ENCODE data around the gene SCGB2A2. TPM values are rescaled to one million over a fixed set of nuclear protein-coding genes. Genes with fewer than 3 reads are reported as not detected.

Gene SCGB2A2
- total RNA-seq, 1 experiment from 2014 or later, result not detected

GRCh38 chr11:62267050-62267449 lies 2.9 kb upstream of the SCGB2A2 start:
- Mint-ChIP-seq H3K27ac (ENCODE audit: low read depth, unreplicated experiment) (no peak overlapping the region), H3K4me1 (ENCODE audit: insufficient read depth, unreplicated experiment) (peaks cover 5% of the 10 kb centered on the region), H3K36me3 (ENCODE audit: insufficient read depth, unreplicated experiment) (no peaks in the 10 kb centered on the region), H3K4me3 (ENCODE audit: unreplicated experiment) (no peak overlapping the region), H3K27me3 (ENCODE audit: insufficient read depth, unreplicated experiment) (peaks cover 36% of the 10 kb centered on the region), H3K9me3 (ENCODE audit: unreplicated experiment) (no peaks in the 10 kb centered on the region)
- ChIA-PET POLR2A (interaction anchor here (0.6 kb wide), 1 partner anchor 325 kb away, joined by 5 read pairs; no protein-coding TSS in a partner anchor), CTCF (interaction anchor here (0.6 to 1.0 kb wide), 3 partner anchors 114 to 293 kb away, joined by 3 read pairs; no protein-coding TSS in a partner anchor)
- TF ChIP-seq CTCF (IDR thresholded peaks at IDR 0.05; ENCODE audit: unreplicated experiment), result no peak
- intact Hi-C loops (cut with micrococcal nuclease), result no loop called here
- BruUV-seq (replicated peaks), result no TSS peak
- DNase-seq (ENCODE audit: unreplicated experiment), result no peak

- intact Hi-C loops (cut with micrococcal nuclease), result no loop called here
- DNase-seq (ENCODE audit: unreplicated experiment), result peak; percentile 6
- Mint-ChIP-seq H3K4me3 (ENCODE audit: unreplicated experiment) (no peak overlapping the region), H3K4me1 (ENCODE audit: insufficient read depth, unreplicated experiment) (peaks cover 5% of the 10 kb centered on the region), H3K27me3 (ENCODE audit: insufficient read depth, unreplicated experiment) (peaks cover 38% of the 10 kb centered on the region), H3K36me3 (ENCODE audit: insufficient read depth, unreplicated experiment) (no peaks in the 10 kb centered on the region), H3K27ac (ENCODE audit: low read depth, unreplicated experiment) (no peak overlapping the region), H3K9me3 (ENCODE audit: unreplicated experiment) (no peaks in the 10 kb centered on the region)
- no TSS peak for BruUV-seq (replicated peaks)
- TF ChIP-seq CTCF (IDR thresholded peaks at IDR 0.05; ENCODE audit: unreplicated experiment), result no peak
- ChIA-PET POLR2A (no interaction called here), CTCF (interaction anchor here (0.7 to 1.3 kb wide), 3 partner anchors 26 to 293 kb away, joined by 3 read pairs; partner anchors contain the start of gene SCGB1D2)
These were observed 2.4 kb upstream of the SCGB2A2 start for GRCh38 chr11:62267576-62267975.

- CTCF ChIA-PET, result interaction anchor here (1.1 kb wide), 1 partner anchor 24 kb away, joined by 4 read pairs; no protein-coding TSS in a partner anchor
- peaks cover 5% of the 10 kb centered on the region for H3K4me1 Mint-ChIP-seq (ENCODE audit: insufficient read depth, unreplicated experiment)
- H3K9me3 Mint-ChIP-seq (ENCODE audit: unreplicated experiment), result no peaks in the 10 kb centered on the region
- H3K27ac Mint-ChIP-seq (ENCODE audit: low read depth, unreplicated experiment), result no peak overlapping the region
- intact Hi-C loops (cut with micrococcal nuclease), result no loop called here
- no peak overlapping the region for H3K4me3 Mint-ChIP-seq (ENCODE audit: unreplicated experiment)
- no peaks in the 10 kb centered on the region for H3K36me3 Mint-ChIP-seq (ENCODE audit: insufficient read depth, unreplicated experiment)
- DNase-seq (ENCODE audit: unreplicated experiment), result no peak
- no peak for TF ChIP-seq CTCF (IDR thresholded peaks at IDR 0.05; ENCODE audit: unreplicated experiment)
- H3K27me3 Mint-ChIP-seq (ENCODE audit: insufficient read depth, unreplicated experiment), result peaks cover 28% of the 10 kb centered on the region
- POLR2A ChIA-PET, result no interaction called here
- BruUV-seq (replicated peaks), result no TSS peak
These were observed 3.3 kb downstream of the SCGB2A2 start for GRCh38 chr11:62273284-62273683.

GRCh38 chr11:62273789-62274275 lies 3.9 kb downstream of the SCGB2A2 start:
- DNase-seq (ENCODE audit: unreplicated experiment), result no peak
- ChIA-PET CTCF (no interaction called here), POLR2A (no interaction called here)
- no TSS peak for BruUV-seq (replicated peaks)
- H3K4me1 Mint-ChIP-seq (ENCODE audit: insufficient read depth, unreplicated experiment), result peaks cover 5% of the 10 kb centered on the region
- H3K36me3 Mint-ChIP-seq (ENCODE audit: insufficient read depth, unreplicated experiment), result no peaks in the 10 kb centered on the region
- intact Hi-C loops (cut with micrococcal nuclease), result no loop called here
- H3K27ac Mint-ChIP-seq (ENCODE audit: low read depth, unreplicated experiment), result no peak overlapping the region
- H3K27me3 Mint-ChIP-seq (ENCODE audit: insufficient read depth, unreplicated experiment), result peaks cover 22% of the 10 kb centered on the region
- no peak overlapping the region for H3K4me3 Mint-ChIP-seq (ENCODE audit: unreplicated experiment)
- no peaks in the 10 kb centered on the region for H3K9me3 Mint-ChIP-seq (ENCODE audit: unreplicated experiment)
- TF ChIP-seq CTCF (IDR thresholded peaks at IDR 0.05; ENCODE audit: unreplicated experiment), result no peak

Data from MCF 10A (cell line).